Measurements from ENCODE around the gene ISM2.

GRCh38 chr14:77485901-77486678, 12.5 kb downstream of the ISM2 start:
- TF ChIP-seq CTCF (IDR thresholded peaks at IDR 0.05) (no peak), POLR2A (IDR thresholded peaks at IDR 0.05; ENCODE audit: low read length) (no peak)
